HL-60/S4 (cell line): ENCODE results near the gene ZNF580.

Source experiments
- in situ Hi-C: fragments of 300-500 bp; cut with MboI; formaldehyde crosslinking; loops from 2 replicates; pipeline ENCODE4 v1.14.3; 2022; ENCODE audit warnings: low sequenced_read_pairs

Gene ZNF580

GRCh38 chr19:55644191-55644833, 3.5 kb downstream of the ZNF580 start:
- in situ Hi-C loops: no loop called here

GRCh38 chr19:55644842-55645511, 4.2 kb downstream of the ZNF580 start:
- in situ Hi-C loops: no loop called here

- in situ Hi-C loops: no loop called here
Observed at GRCh38 chr19:55645512-55645881, 4.7 kb downstream of the ZNF580 start.

GRCh38 chr19:55646889-55647731, 6.3 kb downstream of the ZNF580 start:
- in situ Hi-C loops: no loop called here

- in situ Hi-C loops: no loop called here
Observed at GRCh38 chr19:55647732-55648584, 7.2 kb downstream of the ZNF580 start, which contains the start of gene CCDC106. CCDC106 (plus strand) TSS chr19:55648212; CDS start chr19:55649047, 835 bp downstream.

- in situ Hi-C loops: no loop called here
Observed at GRCh38 chr19:55648585-55649267, 7.9 kb downstream of the ZNF580 start.

GRCh38 chr19:55649268-55650125, 8.7 kb downstream of the ZNF580 start:
- in situ Hi-C loops: no loop called here

- in situ Hi-C loops: no loop called here
Observed at GRCh38 chr19:55650126-55650557, 9.3 kb downstream of the ZNF580 start.

- in situ Hi-C loops: no loop called here
Observed at GRCh38 chr19:55650602-55651230, 9.9 kb downstream of the ZNF580 start.

GRCh38 chr19:55651236-55651635, 10.4 kb downstream of the ZNF580 start:
- in situ Hi-C loops: no loop called here

GRCh38 chr19:55652311-55653128, 11.7 kb downstream of the ZNF580 start:
- in situ Hi-C loops: no loop called here

GRCh38 chr19:55653651-55654322, 13.0 kb downstream of the ZNF580 start:
- in situ Hi-C loops: no loop called here

GRCh38 chr19:55654323-55654867, 13.6 kb downstream of the ZNF580 start:
- in situ Hi-C loops: no loop called here

GRCh38 chr19:55654868-55655647, 14.3 kb downstream of the ZNF580 start, which contains the start of gene U2AF2:
U2AF2 (plus strand) TSS chr19:55655035; CDS start chr19:55655105, 70 bp downstream.
- in situ Hi-C loops: no loop called here

- in situ Hi-C loops: no loop called here
Observed at GRCh38 chr19:55655648-55656040, 14.8 kb downstream of the ZNF580 start.

GRCh38 chr19:55656552-55656951, 15.8 kb downstream of the ZNF580 start:
- in situ Hi-C loops: no loop called here
